Mammary epithelial cell (primary cell): ENCODE measurements around the gene DTNA.

ENCODE experiments used
- CTCF ChIP-seq, 2 donors: IDR thresholded peaks in 1 of 2; conservative IDR thresholded peaks in 1 of 2; 2 replicates each; pipeline ENCODE4 v1.5.1; 2011 to 2012; ENCODE audit warnings: inconsistent platforms in 2 of 2, low read length in 2 of 2, mild to moderate bottlenecking in 2 of 2, control low read depth in 1 of 2, low read depth in 1 of 2; ENCODE audit not compliant: insufficient read depth in 1 of 2; ENCODE audit errors: extremely low read depth in 1 of 2
- EZH2 ChIP-seq: IDR thresholded peaks from 2 replicates; pipeline ENCODE4 v1.6.1; 2012; ENCODE audit warnings: low read length, inconsistent platforms, borderline replicate concordance

- no peak for TF ChIP-seq CTCF (conservative IDR thresholded peaks at IDR 0.05 in 1 of 2, IDR thresholded peaks at IDR 0.05 in 1 of 2; ENCODE audit: extremely low read depth in 1 of 2, insufficient read depth in 1 of 2, low read depth in 1 of 2, low read length in 2 of 2)
- TF ChIP-seq EZH2 = no peak
Measured at GRCh38 chr18:34805878-34806351, 95.8 kb downstream of the DTNA start.
